ENCODE results near the gene KRTAP5-5. TPM values are rescaled to one million over a fixed set of nuclear protein-coding genes. Genes with fewer than 3 reads are reported as not detected.
A peak's percentile ranks its signal among the peaks of the same experiment; 100 is the strongest.
"Not testable (repeated sequence)": the region's sequence is repeated elsewhere in the genome, so short reads cannot be mapped to it uniquely, and the experiment has no call there.

KRTAP5-5 gene
- total and polyA plus RNA-seq, 5 experiments from 2014 or later: not detected

- H3K27me3 Mint-ChIP-seq: peaks cover 4 to 31% (median 17%) of the 10 kb centered on the region in 5 donors
- H3K4me3 Mint-ChIP-seq: no peak overlapping the region
- ATAC-seq: no peak
- POLR2A ChIA-PET: no interaction called here
- no peak overlapping the region for H3K27ac Mint-ChIP-seq
- H3K9me3 Mint-ChIP-seq: no peaks in the 10 kb centered on the region
- no peak for DNase-seq
- peaks cover 0 to 5% (median 4%) of the 10 kb centered on the region in 4 donors for H3K4me1 Mint-ChIP-seq
- no peaks in the 10 kb centered on the region for H3K36me3 Mint-ChIP-seq
These were observed 8.1 kb downstream of the KRTAP5-5 start for GRCh38 chr11:1637628-1638027.

DNA sequence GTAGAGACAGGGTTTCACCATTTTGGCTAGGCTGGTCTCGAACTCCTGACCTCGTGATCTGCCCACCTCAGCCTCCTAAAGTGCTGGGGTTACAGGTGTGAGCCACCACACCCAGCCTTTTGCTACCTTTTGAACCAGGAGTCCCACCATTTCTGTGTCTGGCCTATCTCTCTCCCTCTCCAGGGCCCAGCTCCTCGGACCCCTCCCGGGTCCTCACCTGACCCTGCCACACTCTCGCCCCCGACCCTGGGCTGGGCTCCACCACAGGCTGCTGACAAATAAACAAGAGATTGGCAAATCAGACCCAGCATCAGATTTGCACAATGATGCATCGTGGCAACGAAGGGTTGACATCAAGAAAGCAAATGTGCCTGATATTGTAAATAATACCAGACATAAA is 8.8 kb downstream of the KRTAP5-5 start:
- peaks cover 2 to 25% (median 14%) of the 10 kb centered on the region in 5 donors for H3K27me3 Mint-ChIP-seq
- no peaks in the 10 kb centered on the region for H3K36me3 Mint-ChIP-seq
- no peak overlapping the region for H3K27ac Mint-ChIP-seq
- no peak overlapping the region for H3K4me3 Mint-ChIP-seq
- DNase-seq (no peak), ATAC-seq (no peak)
- POLR2A ChIA-PET: no interaction called here
- H3K9me3 Mint-ChIP-seq: no peaks in the 10 kb centered on the region
- peaks cover 0 to 3% (median under 1%) of the 10 kb centered on the region in 4 donors for H3K4me1 Mint-ChIP-seq

- H3K9me3 Mint-ChIP-seq: no peaks in the 10 kb centered on the region
- H3K27ac Mint-ChIP-seq: peak overlapping the region in 1 of 10 donors; percentile 40
- DNase-seq: no peak
- H3K36me3 Mint-ChIP-seq: no peaks in the 10 kb centered on the region
- peaks cover 0 to 3% (median under 1%) of the 10 kb centered on the region in 4 donors for H3K4me1 Mint-ChIP-seq
- POLR2A ChIA-PET: no interaction called here
- H3K4me3 Mint-ChIP-seq: peak overlapping the region in 1 of 10 donors; percentile 29
- peaks cover 4 to 31% (median 15%) of the 10 kb centered on the region in 5 donors for H3K27me3 Mint-ChIP-seq
- peak in 1 of 2 donors; percentile 66 for ATAC-seq
These were observed 9.6 kb downstream of the KRTAP5-5 start for GRCh38 chr11:1639102-1639620.

DNA sequence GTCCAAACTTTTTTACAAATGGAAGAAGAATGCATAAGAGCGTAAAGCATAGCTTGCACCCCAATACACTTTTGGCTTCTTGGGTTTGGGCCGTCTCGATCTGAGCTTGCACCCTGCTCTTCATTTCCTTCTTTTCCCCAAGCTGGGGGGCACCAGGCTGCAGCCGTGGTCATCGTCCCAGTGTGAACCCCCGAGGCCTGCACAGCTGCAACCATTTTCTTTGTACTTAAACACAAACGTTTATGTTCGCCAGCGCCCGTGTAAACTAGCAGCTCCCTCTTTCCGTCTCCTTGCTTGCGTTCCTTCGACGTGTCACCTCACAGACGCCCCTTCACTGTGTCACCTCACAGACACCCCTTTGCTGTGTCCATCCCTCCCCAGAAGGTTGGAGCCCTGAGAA is 10.1 kb downstream of the KRTAP5-5 start:
- Mint-ChIP-seq H3K36me3 (no peaks in the 10 kb centered on the region), H3K9me3 (no peaks in the 10 kb centered on the region), H3K27me3 (peaks cover 5 to 36% (median 20%) of the 10 kb centered on the region in 5 donors), H3K27ac (peak overlapping the region in 1 of 10 donors; percentile 51), H3K4me3 (no peak overlapping the region), H3K4me1 (peaks cover 0 to 3% (median under 1%) of the 10 kb centered on the region in 4 donors)
- ATAC-seq (no peak), DNase-seq (no peak)
- POLR2A ChIA-PET: no interaction called here

- ATAC-seq (peak in 1 of 2 donors; percentile 44), DNase-seq (peak in 5 of 10 donors; percentile 15 to 44 (median 29))
- no peaks in the 10 kb centered on the region for H3K9me3 Mint-ChIP-seq
- no peak overlapping the region for H3K4me3 Mint-ChIP-seq
- no peaks in the 10 kb centered on the region for H3K36me3 Mint-ChIP-seq
- H3K27me3 Mint-ChIP-seq: peaks cover 5 to 36% (median 20%) of the 10 kb centered on the region in 5 donors
- peak overlapping the region in 1 of 10 donors; percentile 51 for H3K27ac Mint-ChIP-seq
- peaks cover 0 to 3% (median under 1%) of the 10 kb centered on the region in 4 donors for H3K4me1 Mint-ChIP-seq
- POLR2A ChIA-PET: no interaction called here
These were observed 10.7 kb downstream of the KRTAP5-5 start for GRCh38 chr11:1640076-1640946.

DNA sequence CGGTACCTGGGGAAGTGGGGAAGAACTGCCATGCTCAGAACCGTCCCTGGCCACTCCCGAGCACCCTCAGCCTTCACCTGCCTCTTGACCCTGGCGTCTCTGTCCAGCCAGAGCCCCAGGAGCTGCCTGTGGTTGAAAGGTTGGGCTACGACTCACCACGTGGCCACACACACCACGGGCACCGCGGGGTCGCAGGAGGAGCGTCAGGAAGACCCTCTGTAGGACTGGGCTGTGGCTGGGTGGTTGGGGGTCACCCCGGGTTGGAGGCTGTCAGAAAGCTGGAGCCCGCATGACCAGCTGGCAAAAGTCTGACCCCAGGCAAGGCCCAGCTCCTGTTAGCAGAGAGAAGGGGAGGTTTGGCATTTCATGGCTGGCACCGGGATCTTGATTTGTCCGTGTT is 11.5 kb downstream of the KRTAP5-5 start:
- Mint-ChIP-seq H3K4me3 (no peak overlapping the region), H3K27ac (peak overlapping the region in 1 of 10 donors; percentile 84), H3K27me3 (peaks cover 3 to 28% (median 20%) of the 10 kb centered on the region in 5 donors), H3K9me3 (no peaks in the 10 kb centered on the region), H3K36me3 (no peaks in the 10 kb centered on the region), H3K4me1 (peaks cover 0 to 3% (median under 1%) of the 10 kb centered on the region in 4 donors)
- POLR2A ChIA-PET: no interaction called here
- DNase-seq: no peak
- no peak for ATAC-seq

DNA sequence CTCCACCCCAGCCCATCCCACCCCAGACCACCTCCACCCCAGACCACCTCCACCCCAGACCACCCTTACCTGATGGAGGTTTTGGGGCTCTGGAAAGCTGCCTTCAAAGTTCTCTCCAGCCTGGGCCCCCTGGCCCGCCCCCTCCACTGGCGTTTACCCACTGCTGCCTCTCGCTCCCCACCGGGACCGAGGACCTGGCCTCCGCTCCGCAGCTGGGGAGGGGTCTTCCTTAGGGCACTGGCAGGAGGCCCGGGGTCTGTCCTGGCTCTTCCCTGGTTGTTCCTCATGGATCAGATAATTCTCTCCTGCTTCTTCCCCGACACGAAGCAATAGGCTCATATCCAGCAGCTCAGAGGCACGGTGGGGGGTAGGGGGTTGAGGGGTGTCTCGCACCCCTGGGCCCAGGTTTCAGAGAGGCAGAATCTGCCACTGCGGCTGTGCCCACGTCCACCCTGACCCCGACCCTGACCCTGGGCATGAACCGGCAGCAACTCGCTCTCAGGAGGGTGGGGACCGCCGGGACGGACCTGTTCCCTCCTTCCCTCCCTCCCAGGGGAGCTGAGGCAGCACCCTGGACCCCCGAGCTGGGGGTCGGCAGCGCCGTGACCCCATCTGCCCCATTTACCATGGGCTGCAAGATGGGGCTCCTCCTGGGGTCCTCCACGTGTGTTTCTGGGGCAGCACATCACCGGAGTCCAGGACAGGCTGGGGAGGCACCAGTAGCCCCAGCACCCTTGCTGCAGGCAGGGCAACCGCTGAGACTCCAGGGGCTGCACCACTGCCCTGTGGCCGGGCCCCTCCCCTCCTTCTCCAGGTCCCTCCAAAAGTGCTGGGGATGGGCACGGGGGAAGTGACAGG is 12.9 kb downstream of the KRTAP5-5 start:
- Mint-ChIP-seq H3K4me1 (peaks cover 0 to 3% (median under 1%) of the 10 kb centered on the region in 4 donors), H3K27ac (no peak overlapping the region), H3K4me3 (no peak overlapping the region), H3K36me3 (no peaks in the 10 kb centered on the region), H3K27me3 (peaks cover 3 to 24% (median 16%) of the 10 kb centered on the region in 5 donors), H3K9me3 (no peaks in the 10 kb centered on the region)
- no peak for ATAC-seq
- POLR2A ChIA-PET: no interaction called here
- no peak for DNase-seq

GRCh38 chr11:1643146-1643690 is 13.6 kb downstream of the KRTAP5-5 start:
- ATAC-seq (no peak), DNase-seq (no peak)
- no peaks in the 10 kb centered on the region for H3K9me3 Mint-ChIP-seq
- peaks cover 3 to 24% (median 16%) of the 10 kb centered on the region in 5 donors for H3K27me3 Mint-ChIP-seq
- H3K4me1 Mint-ChIP-seq: peaks cover 0 to 3% (median under 1%) of the 10 kb centered on the region in 4 donors
- H3K36me3 Mint-ChIP-seq: no peaks in the 10 kb centered on the region
- no peak overlapping the region for H3K27ac Mint-ChIP-seq
- POLR2A ChIA-PET: no interaction called here
- no peak overlapping the region for H3K4me3 Mint-ChIP-seq

DNA sequence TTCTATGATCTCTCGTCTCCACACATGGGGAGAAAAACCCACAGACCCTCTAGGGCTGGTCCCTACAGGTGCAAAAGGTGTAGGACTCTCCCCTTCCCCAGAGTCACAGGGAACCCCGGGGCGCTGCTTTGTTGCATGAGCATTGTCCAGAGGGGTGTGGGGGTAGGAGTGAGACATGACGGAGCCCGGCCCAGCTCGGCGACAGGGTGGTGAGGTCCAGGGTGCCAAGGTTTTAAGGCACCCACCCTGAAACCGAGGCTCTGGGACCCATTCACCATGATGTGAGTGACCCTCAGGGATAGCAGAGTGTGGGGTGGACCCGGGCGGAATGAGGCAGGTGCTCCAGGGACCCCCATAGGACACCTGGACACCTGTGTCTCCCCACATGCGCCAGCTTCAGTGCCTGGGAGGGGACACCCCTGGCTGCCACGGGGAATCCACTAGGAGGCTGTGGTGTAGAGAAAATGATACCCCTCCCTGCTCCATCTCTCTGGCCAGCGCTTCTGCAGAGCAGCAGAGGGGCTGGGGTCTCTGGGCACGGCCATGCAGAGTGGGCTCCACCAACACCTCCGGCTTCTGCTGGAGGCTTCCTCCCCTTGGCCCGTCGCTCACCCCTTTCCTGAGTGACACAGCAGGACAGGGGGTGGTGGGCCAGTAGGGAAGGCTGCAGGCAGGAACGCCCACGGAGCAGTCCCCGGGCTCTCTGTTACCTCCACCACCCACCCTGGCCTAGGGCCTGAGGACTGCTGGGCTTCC is 15.2 kb downstream of the KRTAP5-5 start:
- Mint-ChIP-seq H3K27ac (no peak overlapping the region), H3K27me3 (peaks cover 3 to 20% (median 14%) of the 10 kb centered on the region in 5 donors), H3K4me1 (peaks cover 0 to 3% (median under 1%) of the 10 kb centered on the region in 4 donors), H3K9me3 (no peaks in the 10 kb centered on the region), H3K36me3 (no peaks in the 10 kb centered on the region), H3K4me3 (no peak overlapping the region)
- DNase-seq (no peak), ATAC-seq (no peak)
- POLR2A ChIA-PET: no interaction called here

GRCh38 chr11:1645357-1645821 is 15.8 kb downstream of the KRTAP5-5 start:
- no peak for ATAC-seq
- no peak for DNase-seq
- POLR2A ChIA-PET: interaction anchor here (0.7 kb wide), 1 partner anchor 708 kb away, joined by 6 read pairs; no protein-coding TSS in a partner anchor
- H3K9me3 Mint-ChIP-seq: no peaks in the 10 kb centered on the region
- no peaks in the 10 kb centered on the region for H3K36me3 Mint-ChIP-seq
- no peaks in the 10 kb centered on the region for H3K4me1 Mint-ChIP-seq
- H3K4me3 Mint-ChIP-seq: no peak overlapping the region
- H3K27me3 Mint-ChIP-seq: peaks cover 3 to 14% (median 9%) of the 10 kb centered on the region in 5 donors
- H3K27ac Mint-ChIP-seq: no peak overlapping the region

GRCh38 chr11:1646540-1646939 is 17.0 kb downstream of the KRTAP5-5 start:
- H3K36me3 Mint-ChIP-seq, H3K9me3 Mint-ChIP-seq, H3K27ac Mint-ChIP-seq, H3K4me3 Mint-ChIP-seq, ATAC-seq, H3K4me1 Mint-ChIP-seq, DNase-seq, POLR2A ChIA-PET: not testable (repeated sequence)
- H3K27me3 Mint-ChIP-seq: peaks cover 3 to 14% (median 9%) of the 10 kb centered on the region in 5 donors

All from naive thymus-derived CD8-positive, alpha-beta T cell (primary cell).